ENCODE results near the gene OIT3.

DNA sequence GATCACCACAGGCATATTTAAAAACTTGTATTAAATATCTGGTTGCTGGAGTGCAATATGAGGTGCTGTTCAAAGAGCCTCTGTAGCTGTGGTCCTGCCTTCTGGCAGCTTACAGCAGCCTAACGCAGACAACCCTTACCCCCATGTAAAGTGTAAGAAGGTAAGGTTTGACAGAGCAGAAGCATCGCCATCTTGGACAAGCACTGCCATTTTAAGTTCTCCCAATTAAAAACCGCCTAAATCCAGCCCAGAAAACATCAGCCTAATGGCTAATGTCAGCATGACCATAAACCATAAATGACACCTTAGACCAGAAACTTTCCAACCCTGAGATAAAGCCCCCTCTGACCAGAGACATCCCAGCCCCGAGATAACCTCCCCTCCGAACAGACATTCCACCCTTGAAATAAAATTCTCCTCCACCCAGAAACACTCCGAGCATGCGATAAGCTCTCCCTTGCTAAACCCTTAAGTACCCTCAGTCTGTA, 5.3 kb upstream of the OIT3 start:
- TF ChIP-seq, protein P1, sequence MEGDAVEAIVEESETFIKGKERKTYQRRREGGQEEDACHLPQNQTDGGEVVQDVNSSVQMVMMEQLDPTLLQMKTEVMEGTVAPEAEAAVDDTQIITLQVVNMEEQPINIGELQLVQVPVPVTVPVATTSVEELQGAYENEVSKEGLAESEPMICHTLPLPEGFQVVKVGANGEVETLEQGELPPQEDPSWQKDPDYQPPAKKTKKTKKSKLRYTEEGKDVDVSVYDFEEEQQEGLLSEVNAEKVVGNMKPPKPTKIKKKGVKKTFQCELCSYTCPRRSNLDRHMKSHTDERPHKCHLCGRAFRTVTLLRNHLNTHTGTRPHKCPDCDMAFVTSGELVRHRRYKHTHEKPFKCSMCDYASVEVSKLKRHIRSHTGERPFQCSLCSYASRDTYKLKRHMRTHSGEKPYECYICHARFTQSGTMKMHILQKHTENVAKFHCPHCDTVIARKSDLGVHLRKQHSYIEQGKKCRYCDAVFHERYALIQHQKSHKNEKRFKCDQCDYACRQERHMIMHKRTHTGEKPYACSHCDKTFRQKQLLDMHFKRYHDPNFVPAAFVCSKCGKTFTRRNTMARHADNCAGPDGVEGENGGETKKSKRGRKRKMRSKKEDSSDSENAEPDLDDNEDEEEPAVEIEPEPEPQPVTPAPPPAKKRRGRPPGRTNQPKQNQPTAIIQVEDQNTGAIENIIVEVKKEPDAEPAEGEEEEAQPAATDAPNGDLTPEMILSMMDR (conservative IDR thresholded peaks at IDR 0.05; ENCODE audit: low read length), result no peak
- no peak for TF ChIP-seq EZH2phosphoT487 (IDR thresholded peaks at IDR 0.05; ENCODE audit: borderline replicate concordance, low read depth, low read length)
